Fibroblast of mammary gland (primary cell): ENCODE measurements around the gene SLC22A1.

Experiments used
- DNase-seq: peaks from one replicate; pipeline ENCODE4 v3.0.0-alpha.2; 2010; ENCODE audit warnings: low read depth
- H3K4me3 ChIP-seq: 2 replicates; pipeline ENCODE4 v1.5.1; 2011; ENCODE audit warnings: low read depth, mild to moderate bottlenecking, low read length, moderate library complexity; ENCODE audit not compliant: control insufficient read depth
- TF ChIP-seq, protein P1 (sequence below): conservative IDR thresholded peaks from 2 replicates; pipeline ENCODE4 v1.5.1; 2011; ENCODE audit warnings: low read depth, low read length, inconsistent platforms; ENCODE audit not compliant: control insufficient read depth, insufficient read depth

Gene SLC22A1

GRCh38 chr6:160192840-160193239 lies 71.2 kb downstream of the SLC22A1 start:
- TF ChIP-seq, protein P1, sequence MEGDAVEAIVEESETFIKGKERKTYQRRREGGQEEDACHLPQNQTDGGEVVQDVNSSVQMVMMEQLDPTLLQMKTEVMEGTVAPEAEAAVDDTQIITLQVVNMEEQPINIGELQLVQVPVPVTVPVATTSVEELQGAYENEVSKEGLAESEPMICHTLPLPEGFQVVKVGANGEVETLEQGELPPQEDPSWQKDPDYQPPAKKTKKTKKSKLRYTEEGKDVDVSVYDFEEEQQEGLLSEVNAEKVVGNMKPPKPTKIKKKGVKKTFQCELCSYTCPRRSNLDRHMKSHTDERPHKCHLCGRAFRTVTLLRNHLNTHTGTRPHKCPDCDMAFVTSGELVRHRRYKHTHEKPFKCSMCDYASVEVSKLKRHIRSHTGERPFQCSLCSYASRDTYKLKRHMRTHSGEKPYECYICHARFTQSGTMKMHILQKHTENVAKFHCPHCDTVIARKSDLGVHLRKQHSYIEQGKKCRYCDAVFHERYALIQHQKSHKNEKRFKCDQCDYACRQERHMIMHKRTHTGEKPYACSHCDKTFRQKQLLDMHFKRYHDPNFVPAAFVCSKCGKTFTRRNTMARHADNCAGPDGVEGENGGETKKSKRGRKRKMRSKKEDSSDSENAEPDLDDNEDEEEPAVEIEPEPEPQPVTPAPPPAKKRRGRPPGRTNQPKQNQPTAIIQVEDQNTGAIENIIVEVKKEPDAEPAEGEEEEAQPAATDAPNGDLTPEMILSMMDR = no peak
- no peak for DNase-seq

GRCh38 chr6:160194808-160195207 lies 73.2 kb downstream of the SLC22A1 start:
- no peak overlapping the region for H3K4me3 ChIP-seq
- TF ChIP-seq, protein P1 = no peak
- no peak for DNase-seq

More at GRCh38 chr6:160192840-160193239, 71.2 kb downstream of the SLC22A1 start:
- no peak overlapping the region for H3K4me3 ChIP-seq

DNA sequence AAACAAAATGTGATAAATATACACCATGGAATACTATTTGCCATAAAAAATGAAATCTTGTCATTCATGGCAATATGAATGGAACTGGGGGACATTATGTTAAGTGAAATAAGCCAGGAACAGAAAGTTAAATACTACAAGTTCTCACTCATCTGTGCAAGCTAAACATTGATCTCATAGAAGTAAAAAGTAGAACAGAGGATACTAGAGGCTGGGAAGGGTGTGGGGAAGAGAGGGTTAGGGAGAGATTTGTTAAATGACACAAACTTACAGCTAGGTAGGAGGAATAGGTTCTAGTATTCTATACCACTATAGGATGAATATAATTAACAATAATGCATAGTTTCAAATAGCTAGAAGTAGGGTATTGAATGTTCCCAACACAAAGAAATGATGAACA lies 76.0 kb downstream of the SLC22A1 start:
- TF ChIP-seq, protein P1 = no peak
- no peak for DNase-seq
- H3K4me3 ChIP-seq = no peak overlapping the region

GRCh38 chr6:160198606-160199211 lies 77.1 kb downstream of the SLC22A1 start:
- DNase-seq = no peak
- TF ChIP-seq, protein P1 = no peak
- no peak overlapping the region for H3K4me3 ChIP-seq

DNA sequence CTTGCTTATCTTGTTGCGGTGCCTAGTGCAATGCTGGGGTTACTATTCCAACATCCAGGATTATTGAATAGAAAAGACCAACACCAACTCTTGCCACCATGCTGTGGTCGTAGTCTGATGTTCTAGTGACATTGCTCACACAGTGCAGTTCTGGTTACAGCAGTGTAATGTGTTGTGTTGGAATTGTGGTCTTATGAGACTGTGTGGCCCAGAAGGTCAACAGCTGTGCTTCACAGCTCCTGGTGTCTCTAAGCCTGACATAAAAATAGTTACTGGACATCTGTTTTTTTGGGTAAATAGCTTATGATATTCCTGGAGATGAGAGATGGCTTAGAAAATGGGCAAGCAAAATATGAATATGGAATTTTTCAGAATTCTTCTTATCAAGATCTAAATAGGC lies 79.4 kb downstream of the SLC22A1 start:
- H3K4me3 ChIP-seq = no peak overlapping the region
- TF ChIP-seq, protein P1 = no peak
- DNase-seq = no peak

DNA sequence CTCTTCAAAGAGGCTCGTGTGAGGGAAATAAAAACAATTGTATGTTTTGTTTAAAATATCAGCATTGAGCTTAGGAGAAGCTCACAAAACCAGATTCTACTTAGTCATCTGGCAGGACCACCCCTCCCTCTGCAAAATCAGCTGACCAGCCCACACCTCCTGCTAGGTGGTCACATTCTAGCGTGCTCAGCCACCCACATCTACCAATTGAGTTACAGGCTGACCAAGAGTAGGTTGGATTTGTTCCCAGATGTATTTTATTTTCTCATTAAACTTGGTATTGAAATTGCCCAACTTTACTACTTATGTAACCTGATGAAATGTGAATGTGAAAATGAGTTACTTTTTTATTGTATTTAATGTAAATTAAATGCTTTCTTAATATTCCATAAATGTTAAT lies 80.8 kb downstream of the SLC22A1 start:
- TF ChIP-seq, protein P1 = no peak
- no peak overlapping the region for H3K4me3 ChIP-seq
- peak; percentile 6 for DNase-seq

DNA sequence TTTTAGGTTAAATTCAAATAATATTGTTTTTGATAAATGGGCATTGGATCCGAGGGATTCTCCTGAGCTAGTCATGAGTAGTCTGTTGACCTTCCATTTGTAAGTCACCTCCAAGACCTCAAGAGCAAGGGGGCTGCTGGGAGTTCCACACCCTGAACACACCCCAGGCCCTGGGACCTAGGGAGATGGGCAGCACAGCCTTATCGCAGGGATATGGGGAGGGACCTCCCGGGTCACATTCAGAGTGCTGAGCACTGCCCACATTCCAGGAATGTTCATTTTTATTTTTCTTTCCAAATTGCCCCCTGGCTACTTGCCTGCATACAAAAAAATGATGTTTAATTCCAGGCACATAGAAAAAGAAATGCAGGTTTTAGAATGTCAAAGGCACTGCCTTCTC lies 81.5 kb downstream of the SLC22A1 start:
- TF ChIP-seq, protein P1 = no peak
- DNase-seq = no peak
- H3K4me3 ChIP-seq = no peak overlapping the region
